ENCODE results near the gene DAPK1. TPM values are rescaled to one million over a fixed set of nuclear protein-coding genes. Genes with fewer than 3 reads are reported as not detected.

The DAPK1 gene
- 10.9 and 12.5 TPM in 2 replicates for total RNA-seq

DNA sequence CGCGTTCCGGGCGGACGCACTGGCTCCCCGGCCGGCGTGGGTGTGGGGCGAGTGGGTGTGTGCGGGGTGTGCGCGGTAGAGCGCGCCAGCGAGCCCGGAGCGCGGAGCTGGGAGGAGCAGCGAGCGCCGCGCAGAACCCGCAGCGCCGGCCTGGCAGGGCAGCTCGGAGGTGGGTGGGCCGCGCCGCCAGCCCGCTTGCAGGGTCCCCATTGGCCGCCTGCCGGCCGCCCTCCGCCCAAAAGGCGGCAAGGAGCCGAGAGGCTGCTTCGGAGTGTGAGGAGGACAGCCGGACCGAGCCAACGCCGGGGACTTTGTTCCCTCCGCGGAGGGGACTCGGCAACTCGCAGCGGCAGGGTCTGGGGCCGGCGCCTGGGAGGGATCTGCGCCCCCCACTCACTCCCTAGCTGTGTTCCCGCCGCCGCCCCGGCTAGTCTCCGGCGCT, at the start of gene DAPK1:
DAPK1 (plus strand) TSS at position 264 of the 442 bp plus-strand sequence. CDS start 1,211 bp downstream, outside the sequence.

GRCh38 chr9:87725900-87726709, 228.4 kb downstream of the DAPK1 start, which contains the start of gene CTSL:
Gene CTSL (plus strand): TSS chr9:87726119. CDS start chr9:87727604, 1,485 bp downstream.

Other genes starting within 250 kb of the DAPK1 start
- gene CTSL, start 228.3 kb downstream of the DAPK1 start, total RNA-seq: 218 and 349 TPM in 2 replicates

All from smooth muscle cell of the umbilical artery (primary cell).